ENCODE measurements around the gene ARL6IP5. TPM values are rescaled to one million over a fixed set of nuclear protein-coding genes. Genes with fewer than 3 reads are reported as not detected.

Gene ARL6IP5
- total RNA-seq, 1 experiment from 2014 or later = 30.0 TPM

DNA sequence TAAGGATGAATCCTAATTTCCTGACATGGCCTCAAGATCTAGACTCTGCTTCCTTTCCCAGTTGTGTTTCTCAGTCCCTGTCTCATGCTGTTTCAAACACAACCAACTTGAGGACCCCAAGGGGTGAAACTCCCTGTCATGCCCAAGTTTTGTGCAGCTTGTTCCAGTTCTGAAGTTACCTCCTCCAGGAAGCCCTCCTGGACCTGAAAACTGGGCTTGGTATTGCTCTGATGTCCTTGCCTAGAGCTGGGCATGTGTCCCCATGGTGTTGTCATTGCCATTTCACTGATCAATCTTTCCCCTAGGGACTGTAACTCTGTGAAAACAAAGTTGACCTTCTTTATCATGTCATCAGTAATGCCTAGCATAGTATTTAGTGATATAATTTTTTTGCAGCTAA, 43.8 kb downstream of the ARL6IP5 start:
- no peak for TF ChIP-seq ZFX (IDR thresholded peaks at IDR 0.05)
- TF ChIP-seq SRF (IDR thresholded peaks at IDR 0.05; ENCODE audit: low read depth) = no peak
- TF ChIP-seq CEBPB (IDR thresholded peaks at IDR 0.05; ENCODE audit: low read depth) = no peak
- TF ChIP-seq JUND (IDR thresholded peaks at IDR 0.05) = no peak
- TF ChIP-seq ELF1 (IDR thresholded peaks at IDR 0.05; ENCODE audit: borderline replicate concordance, low read depth) = no peak
- TF ChIP-seq EGR1 (IDR thresholded peaks at IDR 0.05; ENCODE audit: low read depth) = no peak
- TF ChIP-seq RAD21 (IDR thresholded peaks at IDR 0.05; ENCODE audit: low read depth) = no peak
- no peak for TF ChIP-seq POLR2AphosphoS5 (IDR thresholded peaks at IDR 0.05; ENCODE audit: low read depth, low read length)
- TF ChIP-seq MAX (IDR thresholded peaks at IDR 0.05) = no peak
- TF ChIP-seq FOSL1 (IDR thresholded peaks at IDR 0.05; ENCODE audit: low read depth) = no peak
- TF ChIP-seq, protein P1, sequence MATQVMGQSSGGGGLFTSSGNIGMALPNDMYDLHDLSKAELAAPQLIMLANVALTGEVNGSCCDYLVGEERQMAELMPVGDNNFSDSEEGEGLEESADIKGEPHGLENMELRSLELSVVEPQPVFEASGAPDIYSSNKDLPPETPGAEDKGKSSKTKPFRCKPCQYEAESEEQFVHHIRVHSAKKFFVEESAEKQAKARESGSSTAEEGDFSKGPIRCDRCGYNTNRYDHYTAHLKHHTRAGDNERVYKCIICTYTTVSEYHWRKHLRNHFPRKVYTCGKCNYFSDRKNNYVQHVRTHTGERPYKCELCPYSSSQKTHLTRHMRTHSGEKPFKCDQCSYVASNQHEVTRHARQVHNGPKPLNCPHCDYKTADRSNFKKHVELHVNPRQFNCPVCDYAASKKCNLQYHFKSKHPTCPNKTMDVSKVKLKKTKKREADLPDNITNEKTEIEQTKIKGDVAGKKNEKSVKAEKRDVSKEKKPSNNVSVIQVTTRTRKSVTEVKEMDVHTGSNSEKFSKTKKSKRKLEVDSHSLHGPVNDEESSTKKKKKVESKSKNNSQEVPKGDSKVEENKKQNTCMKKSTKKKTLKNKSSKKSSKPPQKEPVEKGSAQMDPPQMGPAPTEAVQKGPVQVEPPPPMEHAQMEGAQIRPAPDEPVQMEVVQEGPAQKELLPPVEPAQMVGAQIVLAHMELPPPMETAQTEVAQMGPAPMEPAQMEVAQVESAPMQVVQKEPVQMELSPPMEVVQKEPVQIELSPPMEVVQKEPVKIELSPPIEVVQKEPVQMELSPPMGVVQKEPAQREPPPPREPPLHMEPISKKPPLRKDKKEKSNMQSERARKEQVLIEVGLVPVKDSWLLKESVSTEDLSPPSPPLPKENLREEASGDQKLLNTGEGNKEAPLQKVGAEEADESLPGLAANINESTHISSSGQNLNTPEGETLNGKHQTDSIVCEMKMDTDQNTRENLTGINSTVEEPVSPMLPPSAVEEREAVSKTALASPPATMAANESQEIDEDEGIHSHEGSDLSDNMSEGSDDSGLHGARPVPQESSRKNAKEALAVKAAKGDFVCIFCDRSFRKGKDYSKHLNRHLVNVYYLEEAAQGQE (IDR thresholded peaks at IDR 0.05; ENCODE audit: low read depth) = no peak
- TF ChIP-seq, protein P2, sequence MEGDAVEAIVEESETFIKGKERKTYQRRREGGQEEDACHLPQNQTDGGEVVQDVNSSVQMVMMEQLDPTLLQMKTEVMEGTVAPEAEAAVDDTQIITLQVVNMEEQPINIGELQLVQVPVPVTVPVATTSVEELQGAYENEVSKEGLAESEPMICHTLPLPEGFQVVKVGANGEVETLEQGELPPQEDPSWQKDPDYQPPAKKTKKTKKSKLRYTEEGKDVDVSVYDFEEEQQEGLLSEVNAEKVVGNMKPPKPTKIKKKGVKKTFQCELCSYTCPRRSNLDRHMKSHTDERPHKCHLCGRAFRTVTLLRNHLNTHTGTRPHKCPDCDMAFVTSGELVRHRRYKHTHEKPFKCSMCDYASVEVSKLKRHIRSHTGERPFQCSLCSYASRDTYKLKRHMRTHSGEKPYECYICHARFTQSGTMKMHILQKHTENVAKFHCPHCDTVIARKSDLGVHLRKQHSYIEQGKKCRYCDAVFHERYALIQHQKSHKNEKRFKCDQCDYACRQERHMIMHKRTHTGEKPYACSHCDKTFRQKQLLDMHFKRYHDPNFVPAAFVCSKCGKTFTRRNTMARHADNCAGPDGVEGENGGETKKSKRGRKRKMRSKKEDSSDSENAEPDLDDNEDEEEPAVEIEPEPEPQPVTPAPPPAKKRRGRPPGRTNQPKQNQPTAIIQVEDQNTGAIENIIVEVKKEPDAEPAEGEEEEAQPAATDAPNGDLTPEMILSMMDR (IDR thresholded peaks at IDR 0.05 in 2 of 3, conservative IDR thresholded peaks at IDR 0.05 in 1 of 3; ENCODE audit: borderline replicate concordance in 1 of 3, insufficient read depth in 1 of 3, low read depth in 2 of 3, low read length in 2 of 3) = no peak
- no peak for TF ChIP-seq CBX3 (IDR thresholded peaks at IDR 0.05; ENCODE audit: low read depth)
- no peak for TF ChIP-seq YY1 (IDR thresholded peaks at IDR 0.05; ENCODE audit: extremely low read depth, insufficient replicate concordance, low read depth, low read length)
- TF ChIP-seq, protein P3, sequence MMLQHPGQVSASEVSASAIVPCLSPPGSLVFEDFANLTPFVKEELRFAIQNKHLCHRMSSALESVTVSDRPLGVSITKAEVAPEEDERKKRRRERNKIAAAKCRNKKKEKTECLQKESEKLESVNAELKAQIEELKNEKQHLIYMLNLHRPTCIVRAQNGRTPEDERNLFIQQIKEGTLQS (IDR thresholded peaks at IDR 0.05) = no peak
- TF ChIP-seq ZNF274 (IDR thresholded peaks at IDR 0.05; ENCODE audit: low read depth, low read length) = no peak
- no peak for TF ChIP-seq TCF7L2 (IDR thresholded peaks at IDR 0.05; ENCODE audit: borderline replicate concordance, extremely low read depth, insufficient read depth, insufficient read length)
- TF ChIP-seq POLR2A (IDR thresholded peaks at IDR 0.05; ENCODE audit: borderline replicate concordance, extremely low read depth, insufficient read depth, insufficient read length) = no peak
- no peak for TF ChIP-seq ZBTB33 (IDR thresholded peaks at IDR 0.05; ENCODE audit: extremely low read depth, insufficient replicate concordance, low read length)
- H3K9ac ChIP-seq (ENCODE audit: low read length) = no peak overlapping the region
- no peak overlapping the region for H3K4me2 ChIP-seq (ENCODE audit: low read length)
- H3K9me2 ChIP-seq (ENCODE audit: insufficient read depth) = no peaks in the 10 kb centered on the region
- no peaks in the 10 kb centered on the region for H3K9me3 ChIP-seq (ENCODE audit: control insufficient read depth in 1 of 2, insufficient read depth in 1 of 2, low read depth in 1 of 2, low read length in 2 of 2)
- CTCF ChIA-PET = interaction anchor here (1.0 kb wide), 1 partner anchor 281 kb away, joined by 5 read pairs; no protein-coding TSS in a partner anchor
- no peak overlapping the region for H3K4me3 ChIP-seq (replicated peaks in 1 of 2; ENCODE audit: low read depth in 1 of 2, low read length in 2 of 2)
- H3K36me3 ChIP-seq (ENCODE audit: control insufficient read depth in 1 of 2, insufficient read depth in 2 of 2, low read length in 2 of 2) = no peaks in the 10 kb centered on the region
- H4K20me1 ChIP-seq (ENCODE audit: insufficient read depth) = no peaks in the 10 kb centered on the region
- no peaks in the 10 kb centered on the region for H3K27me3 ChIP-seq (ENCODE audit: insufficient read depth, low read length)
- no peaks in the 10 kb centered on the region for H3K79me2 ChIP-seq (ENCODE audit: insufficient read depth, low read length)
- intact Hi-C loops (cut with micrococcal nuclease) = no loop called here
- no peak for ATAC-seq
- BruUV-seq (replicated peaks) = no TSS peak
- POLR2A ChIA-PET = no interaction called here
- H3K4me1 ChIP-seq (ENCODE audit: control insufficient read depth in 1 of 2, insufficient read depth in 2 of 2, low read length in 2 of 2) = no peaks in the 10 kb centered on the region
- RAD21 ChIA-PET (ENCODE audit: low non-redundant PET in 1 of 2, low total read pairs in 2 of 2, uncharacterized antibody in 2 of 2, unreplicated experiment in 2 of 2) = no interaction called here
- no peak overlapping the region for H3K27ac ChIP-seq (ENCODE audit: low read depth, low read length)
- no peak overlapping the region for H2AFZ ChIP-seq (ENCODE audit: low read depth, low read length, poor library complexity, severe bottlenecking)
- DNase-seq (ENCODE audit: low read depth, low spot score) = no peak

Measured in HCT116 (cell line).